Tibial artery (tissue), 4 donors: Measurements from ENCODE around the gene YJEFN3.
A peak's percentile ranks its signal among the peaks of the same experiment; 100 is the strongest.

ENCODE experiments used
- DNase-seq, 2 donors: peaks; one replicate each; pipeline ENCODE4 v3.0.0-alpha.2; 2019
- H3K27ac ChIP-seq, 2 donors: fragments of 200-600 bp; sonication (generic) in 1 of 2; 1 replicate in 1 of 2; 2 replicates in 1 of 2; pipeline ENCODE4 v1.5.1; 2018 to 2019; ENCODE audit warnings: mild to moderate bottlenecking in 1 of 2
- H3K27me3 ChIP-seq, 2 donors: fragments of 200-600 bp; sonication (generic) in 1 of 2; one replicate each; pipeline versions ENCODE4 v1.5.1 to v1.6.0; 2016 to 2019
- H3K36me3 ChIP-seq, 3 donors: fragments of 200-600 bp; sonication (generic) in 2 of 3; one replicate each; pipeline ENCODE4 v1.5.1; 2016 to 2019; ENCODE audit warnings: mild to moderate bottlenecking in 2 of 3
- H3K4me1 ChIP-seq, 4 donors: fragments of 200-600 bp; sonication (generic) in 2 of 4; 1 replicate in 3 of 4; 2 replicates in 1 of 4; pipeline ENCODE4 v1.5.1; 2016 to 2019
- H3K4me3 ChIP-seq, 2 donors: fragments of 200-600 bp; sonication (generic) in 1 of 2; 1 replicate in 1 of 2; 2 replicates in 1 of 2; pipeline ENCODE4 v1.5.1; 2018 to 2019; ENCODE audit warnings: mild to moderate bottlenecking in 2 of 2
- H3K9me3 ChIP-seq, 3 donors: fragments of 200-600 bp; sonication (generic) in 1 of 3; one replicate each; pipeline ENCODE4 v1.5.1; 2016 to 2019
- CTCF ChIP-seq, 2 experiments: fragments of 200-600 bp in 1 of 2; fragments of 450-650 bp in 1 of 2; IDR thresholded peaks; one replicate each; pipeline ENCODE4 v1.5.1; 2017 to 2019; ENCODE audit warnings: antibody characterized with exemption in 2 of 2, mild to moderate bottlenecking in 1 of 2, moderate library complexity in 1 of 2
- intact Hi-C: fragments of 100-400 bp; cut with DNase I; formaldehyde crosslinking; loops from one replicate; pipeline ENCODE4 v1.15.0; 2023; ENCODE audit warnings: low total_unique reads

The YJEFN3 gene

DNA sequence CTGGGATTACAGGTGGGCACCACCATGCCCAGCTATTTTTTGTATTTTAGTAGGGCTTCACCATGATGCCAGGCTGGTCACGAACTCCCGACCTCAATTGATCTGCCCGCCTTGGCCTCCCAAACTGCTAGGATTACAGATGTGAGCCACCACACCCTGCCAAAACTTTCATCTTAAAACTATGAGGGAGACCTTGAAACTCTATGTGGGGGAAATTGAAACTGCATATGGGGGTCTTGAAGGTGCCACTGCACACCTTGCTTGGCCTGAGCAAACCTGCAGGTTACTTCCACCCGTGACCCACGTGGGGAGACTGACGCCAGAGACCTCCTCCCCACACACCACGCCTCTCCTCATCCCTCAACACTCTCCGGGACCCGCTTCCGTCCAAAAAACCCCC, 25.0 kb downstream of the YJEFN3 start:
- no peak overlapping the region for H3K4me3 ChIP-seq
- no peak for TF ChIP-seq CTCF (IDR thresholded peaks at IDR 0.05)
- intact Hi-C loops: no loop called here
- no peaks in the 10 kb centered on the region for H3K4me1 ChIP-seq
- no peaks in the 10 kb centered on the region for H3K36me3 ChIP-seq
- peaks cover 0 to 41% of the 10 kb centered on the region in 2 donors for H3K27me3 ChIP-seq
- DNase-seq: no peak
- H3K27ac ChIP-seq: no peak overlapping the region
- H3K9me3 ChIP-seq: no peaks in the 10 kb centered on the region

DNA sequence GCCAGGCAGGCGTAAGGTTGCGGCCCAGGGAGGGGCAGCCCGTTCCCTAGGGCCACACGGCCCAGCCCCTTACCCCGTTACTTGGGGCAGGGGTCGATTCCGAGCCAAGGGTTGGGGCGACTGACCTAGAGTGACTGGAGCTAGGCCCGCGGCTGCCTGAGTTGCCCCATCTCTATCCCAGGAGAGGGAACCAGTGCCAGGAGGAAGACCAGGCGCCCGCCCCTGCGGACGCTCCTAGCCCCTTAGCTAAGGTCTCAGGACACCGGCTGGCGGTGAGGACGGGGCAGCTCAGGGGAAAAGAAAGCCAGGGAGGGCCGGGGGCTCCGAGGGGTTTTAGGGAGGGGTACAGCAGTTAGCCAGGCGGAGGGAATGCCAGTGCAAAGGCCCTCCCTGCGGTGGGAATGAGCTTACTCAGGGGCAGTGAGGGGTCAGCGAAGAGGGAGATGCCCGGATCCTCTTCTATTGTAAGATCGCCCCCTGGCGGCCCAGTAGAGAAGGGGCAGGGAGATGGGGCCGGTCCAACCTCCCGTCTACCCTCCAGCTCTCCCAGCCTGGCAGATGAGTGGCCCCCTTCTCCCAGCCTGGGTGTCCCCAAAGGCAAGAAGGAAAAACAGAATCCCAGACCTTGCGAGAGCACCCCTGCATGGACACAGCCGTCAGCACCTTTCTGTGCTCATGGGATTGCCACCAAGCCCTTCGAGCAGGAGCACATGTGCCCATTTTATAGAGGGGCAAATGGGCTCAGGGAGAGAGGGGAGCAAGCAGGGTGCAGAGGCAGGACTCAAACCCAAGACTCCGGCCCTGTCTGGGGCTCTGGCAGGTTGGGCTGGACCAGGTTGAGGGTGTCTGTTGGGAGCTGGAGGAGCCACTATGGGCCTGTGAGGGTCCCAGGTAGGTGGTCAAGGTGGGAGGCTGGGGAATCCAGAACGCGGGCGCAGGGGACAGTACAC, 25.6 kb downstream of the YJEFN3 start:
- Histone ChIP-seq H3K4me3 (no peak overlapping the region), H3K27ac (no peak overlapping the region), H3K4me1 (no peaks in the 10 kb centered on the region), H3K36me3 (no peaks in the 10 kb centered on the region), H3K9me3 (no peaks in the 10 kb centered on the region), H3K27me3 (peaks cover 0 to 34% of the 10 kb centered on the region in 2 donors)
- intact Hi-C loops: no loop called here
- peak; percentile 52 to 60 for TF ChIP-seq CTCF (IDR thresholded peaks at IDR 0.05)
- peak in 1 of 2 donors; percentile 68 for DNase-seq

DNA sequence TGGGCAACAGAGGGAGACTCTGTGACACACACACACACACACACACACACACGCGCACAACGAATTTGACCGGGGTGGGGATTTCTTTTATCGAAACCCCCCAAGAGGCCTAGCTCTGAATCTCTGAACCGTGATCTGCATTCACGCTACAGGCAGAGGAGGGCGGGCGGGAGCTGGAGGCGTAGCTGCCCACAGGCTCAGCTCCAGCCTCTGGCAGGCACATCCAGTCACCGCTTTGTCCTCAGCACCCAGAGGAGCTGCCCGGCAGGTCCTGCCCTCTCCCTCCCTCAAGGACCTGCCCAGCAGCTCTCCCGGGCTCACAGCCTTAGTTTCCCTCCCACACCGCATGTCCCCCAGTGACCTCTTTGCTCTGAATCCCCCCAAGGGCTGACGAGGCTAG, 29.3 kb downstream of the YJEFN3 start:
- no peaks in the 10 kb centered on the region for H3K36me3 ChIP-seq
- intact Hi-C loops: no loop called here
- no peak for DNase-seq
- peaks cover 0 to 14% of the 10 kb centered on the region in 2 donors for H3K27me3 ChIP-seq
- TF ChIP-seq CTCF (IDR thresholded peaks at IDR 0.05): no peak
- no peaks in the 10 kb centered on the region for H3K9me3 ChIP-seq
- no peak overlapping the region for H3K27ac ChIP-seq
- no peaks in the 10 kb centered on the region for H3K4me1 ChIP-seq
- no peak overlapping the region for H3K4me3 ChIP-seq

GRCh38 chr19:19558636-19559035, 29.9 kb downstream of the YJEFN3 start:
- no peak overlapping the region for H3K4me3 ChIP-seq
- intact Hi-C loops: no loop called here
- peaks cover 0 to 14% of the 10 kb centered on the region in 2 donors for H3K27me3 ChIP-seq
- no peak for TF ChIP-seq CTCF (IDR thresholded peaks at IDR 0.05)
- H3K36me3 ChIP-seq: no peaks in the 10 kb centered on the region
- H3K9me3 ChIP-seq: no peaks in the 10 kb centered on the region
- no peak for DNase-seq
- no peak overlapping the region for H3K27ac ChIP-seq
- H3K4me1 ChIP-seq: no peaks in the 10 kb centered on the region

DNA sequence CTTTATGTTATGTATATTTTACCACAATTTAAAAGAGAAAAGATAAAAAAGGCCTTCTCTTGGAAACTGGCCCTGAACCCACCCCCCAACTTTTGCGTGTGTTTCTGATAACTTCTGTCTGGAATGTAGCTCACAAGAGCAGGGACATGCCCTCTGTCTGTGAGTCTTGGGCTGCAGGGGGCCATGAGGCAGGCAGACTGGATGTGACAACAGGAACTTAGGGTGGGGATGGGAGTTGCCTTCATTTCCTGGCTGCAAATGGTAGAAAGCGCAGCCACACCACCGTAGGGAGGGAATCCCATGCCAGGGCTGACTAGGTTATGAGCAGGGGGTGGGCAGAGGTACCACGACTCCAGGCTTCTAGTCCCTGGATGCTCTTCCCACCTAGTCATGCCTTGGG, 31.2 kb downstream of the YJEFN3 start:
- Histone ChIP-seq H3K36me3 (no peaks in the 10 kb centered on the region), H3K9me3 (no peaks in the 10 kb centered on the region), H3K4me3 (no peak overlapping the region), H3K27ac (no peak overlapping the region), H3K27me3 (peaks cover 0 to 3% of the 10 kb centered on the region in 2 donors), H3K4me1 (no peaks in the 10 kb centered on the region)
- no peak for TF ChIP-seq CTCF (IDR thresholded peaks at IDR 0.05)
- intact Hi-C loops: no loop called here
- DNase-seq: no peak
